Natural killer cell (primary cell): ENCODE results near the gene CMC4. TPM values are rescaled to one million over a fixed set of nuclear protein-coding genes. Genes with fewer than 3 reads are reported as not detected.
A peak's percentile ranks its signal among the peaks of the same experiment; 100 is the strongest.

ENCODE experiments used
- ATAC-seq, 3 donors: fragments of 150-1000 bp in 2 of 3; fragments of 200-7000 bp in 1 of 3; cut with Tn5 transposase; 1 replicate in 1 of 3; 2 replicates in 2 of 3; pipeline ENCODE4 v1.10.0; 2021; ENCODE audit warnings: mild to moderate bottlenecking in 2 of 3, moderate library complexity in 2 of 3
- DNase-seq, 2 donors: peaks; one replicate each; pipeline versions ENCODE4 v3.0.0 to v3.0.0-alpha.2; 2013 to 2021; ENCODE audit warnings: mixed read lengths in 1 of 2
- H3K27ac ChIP-seq: one replicate; pipeline ENCODE4 v1.5.1; 2013; ENCODE audit warnings: mild to moderate bottlenecking, low read length
- H3K27me3 ChIP-seq: one replicate; pipeline ENCODE4 v1.6.1; 2013; ENCODE audit warnings: low read length; ENCODE audit not compliant: control insufficient read depth, insufficient read depth
- H3K36me3 ChIP-seq: one replicate; pipeline ENCODE4 v1.6.1; 2013; ENCODE audit warnings: low read length; ENCODE audit not compliant: control insufficient read depth, insufficient read depth
- H3K4me1 ChIP-seq: one replicate; pipeline ENCODE4 v1.6.1; 2013; ENCODE audit warnings: low read length; ENCODE audit not compliant: control insufficient read depth, insufficient read depth
- H3K4me3 ChIP-seq: one replicate; pipeline ENCODE4 v1.5.1; 2013; ENCODE audit warnings: low read length
- H3K9me3 ChIP-seq: one replicate; pipeline ENCODE4 v1.6.1; 2013; ENCODE audit warnings: low read length; ENCODE audit not compliant: control insufficient read depth, insufficient read depth
- H3K27ac Mint-ChIP-seq, 2 donors: one replicate each; pipeline ENCODE4 v1.8.0; 2022; ENCODE audit warnings: mild to moderate bottlenecking in 2 of 2, mixed read lengths in 2 of 2, moderate library complexity in 1 of 2
- H3K27me3 Mint-ChIP-seq, 2 donors: one replicate each; pipeline ENCODE4 v1.8.0; 2022; ENCODE audit warnings: low read depth in 2 of 2, mixed read lengths in 2 of 2
- H3K36me3 Mint-ChIP-seq: one replicate; pipeline ENCODE4 v1.8.0; 2022; ENCODE audit warnings: mixed read lengths
- H3K4me1 Mint-ChIP-seq, 2 donors: one replicate each; pipeline ENCODE4 v1.8.0; 2022; ENCODE audit warnings: mixed read lengths in 2 of 2
- H3K4me3 Mint-ChIP-seq: one replicate; pipeline ENCODE4 v1.8.0; 2022; ENCODE audit warnings: mild to moderate bottlenecking, moderate library complexity, mixed read lengths
- H3K9me3 Mint-ChIP-seq, 2 donors: one replicate each; pipeline ENCODE4 v1.8.0; 2022; ENCODE audit warnings: mixed read lengths in 2 of 2
- CTCF ChIP-seq: fragments of 200-600 bp; IDR thresholded peaks from one replicate; pipeline ENCODE4 v1.8.0; 2022; ENCODE audit warnings: antibody characterized with exemption
- WGBS: methylation state at CpG from one replicate; pipeline ENCODE4 v1.1.7; 2013; ENCODE audit warnings: missing lambda C conversion rate; ENCODE audit not compliant: insufficient coverage; 5-methylcytosine and 5-hydroxymethylcytosine counted together
- intact Hi-C: fragments of 100-400 bp; cut with micrococcal nuclease; formaldehyde crosslinking; loops from one replicate; pipeline ENCODE4 v1.14.2; 2022
- total RNA-seq, 4 donors: library from RNA; stranded (reverse); fragments of 120-200 nt in 1 of 4; gene quantifications; one replicate each; pipeline versions ENCODE4 v1.2.3 to v1.2.4, GENCODE V29; 2013 to 2022

The CMC4 gene
- total RNA-seq, 3 donors from 2014 or later (not counting 1 experiment from before 2014, with no cell fraction given): 2.7 to 9.2 (median 5.2) TPM

GRCh38 chrX:155086961-155087735 is 16.2 kb upstream of the CMC4 start:
- TF ChIP-seq CTCF: no peak
- no peaks in the 10 kb centered on the region for H3K9me3 Mint-ChIP-seq
- no peak overlapping the region for H3K27ac ChIP-seq
- DNase-seq (no peak), ATAC-seq (no peak)
- H3K27me3 Mint-ChIP-seq: no peaks in the 10 kb centered on the region
- H3K4me3 Mint-ChIP-seq: no peak overlapping the region
- no peaks in the 10 kb centered on the region for H3K36me3 Mint-ChIP-seq
- H3K9me3 ChIP-seq: no peaks in the 10 kb centered on the region
- intact Hi-C loops: no loop called here
- H3K36me3 ChIP-seq: peaks cover 12% of the 10 kb centered on the region
- H3K4me1 Mint-ChIP-seq: no peaks in the 10 kb centered on the region
- H3K4me1 ChIP-seq: no peaks in the 10 kb centered on the region
- H3K27me3 ChIP-seq: no peaks in the 10 kb centered on the region
- H3K27ac Mint-ChIP-seq: peak overlapping the region in 1 of 2 donors; percentile 13
- H3K4me3 ChIP-seq: no peak overlapping the region
- 96% methylated on average over 26 of the region's 26 CpGs for WGBS

GRCh38 chrX:155086202-155086840 is 15.4 kb upstream of the CMC4 start:
- TF ChIP-seq CTCF: peak; percentile 26
- H3K9me3 Mint-ChIP-seq: no peaks in the 10 kb centered on the region
- peak; percentile 17 to 70 for DNase-seq

GRCh38 chrX:155071694-155072280 is 851 bp upstream of the CMC4 start:
- Histone ChIP-seq H3K4me3 (peak overlapping the region; percentile 80), H3K9me3 (no peaks in the 10 kb centered on the region), H3K36me3 (peaks cover 11% of the 10 kb centered on the region), H3K4me1 (peaks cover 21% of the 10 kb centered on the region), H3K27ac (peak overlapping the region; percentile 89), H3K27me3 (no peaks in the 10 kb centered on the region)
- no peaks in the 10 kb centered on the region for H3K9me3 Mint-ChIP-seq
- TF ChIP-seq CTCF: no peak
- H3K4me3 Mint-ChIP-seq: peak overlapping the region; percentile 85
- peak overlapping the region; percentile 83 to 89 for H3K27ac Mint-ChIP-seq
- WGBS: under 1% methylated on average over 20 of the region's 25 CpGs
- ATAC-seq (peak in 1 of 3 donors; percentile 16), DNase-seq (peak in 1 of 2 donors; percentile 38)
- intact Hi-C loops: loop anchor here (2.0 kb wide), 1 partner anchor 45 kb away; the partner anchor contains the start of gene FUNDC2
- H3K27me3 Mint-ChIP-seq: no peaks in the 10 kb centered on the region
- H3K4me1 Mint-ChIP-seq: peaks cover 12 to 37% of the 10 kb centered on the region in 2 donors
- no peaks in the 10 kb centered on the region for H3K36me3 Mint-ChIP-seq

More at GRCh38 chrX:155086202-155086840, 15.4 kb upstream of the CMC4 start:
- H3K4me1 ChIP-seq: no peaks in the 10 kb centered on the region
- no peak overlapping the region for H3K4me3 ChIP-seq
- no peak overlapping the region for H3K27ac ChIP-seq
- ATAC-seq: peak in 1 of 3 donors; percentile 53
- Mint-ChIP-seq H3K4me1 (no peaks in the 10 kb centered on the region), H3K27me3 (no peaks in the 10 kb centered on the region), H3K27ac (no peak overlapping the region), H3K4me3 (no peak overlapping the region), H3K36me3 (no peaks in the 10 kb centered on the region)
- intact Hi-C loops: no loop called here
- H3K27me3 ChIP-seq: no peaks in the 10 kb centered on the region
- no peaks in the 10 kb centered on the region for H3K9me3 ChIP-seq
- 95% methylated on average over 24 of the region's 24 CpGs for WGBS
- H3K36me3 ChIP-seq: peaks cover 12% of the 10 kb centered on the region
